IMR-90 (cell line): Measurements from ENCODE around the gene ZNF418. TPM values are rescaled to one million over a fixed set of nuclear protein-coding genes. Genes with fewer than 3 reads are reported as not detected.

Source experiments
- ATAC-seq: fragments of 200-7000 bp; cut with Tn5 transposase; 2 replicates; pipeline ENCODE4 v1.9.1; 2020; ENCODE audit warnings: low read depth, mild to moderate bottlenecking, moderate library complexity
- BruUV-seq: library from RNA; stranded (reverse); fragments of 400-500 nt; replicated peaks from 2 replicates; lab custom pipeline; 2021; lab: Mats Ljungman, UMichigan
- CTCF ChIA-PET: fragments of 300-600 bp; formaldehyde crosslinking; extraction: SDS; loops from one replicate; lab custom pipeline; 2021; ENCODE audit warnings: antibody characterized with exemption; lab: Yijun Ruan, JAX
- POLR2A ChIA-PET: fragments of 300-600 bp; sonication (Branson Sonifier 250); formaldehyde crosslinking; loops from one replicate; lab custom pipeline; 2022; ENCODE audit warnings: antibody characterized with exemption; ENCODE audit not compliant: unreplicated experiment; lab: Charles Lee
- DNase-seq: peaks from one replicate; pipeline ENCODE4 v3.0.0; 2013
- H2AFZ ChIP-seq: replicated peaks from 2 replicates; pipeline ENCODE3; 2013; ENCODE audit warnings: low read length, mild to moderate bottlenecking; ENCODE audit not compliant: poor library complexity
- H2AK5ac ChIP-seq: 2 replicates; pipeline ENCODE4 v1.6.1; 2013; ENCODE audit warnings: low read depth, low read length, inconsistent platforms
- H2AK9ac ChIP-seq: replicated peaks from 2 replicates; pipeline ENCODE3; 2013; ENCODE audit warnings: mild to moderate bottlenecking, low read depth, low read length, moderate library complexity; ENCODE audit not compliant: poor library complexity
- H2BK120ac ChIP-seq: 2 replicates; pipeline ENCODE4 v1.6.1; 2013; ENCODE audit warnings: low read depth, low read length, inconsistent platforms
- H2BK15ac ChIP-seq: 3 replicates; pipeline ENCODE4 v1.6.1; 2013; ENCODE audit warnings: low read depth, low read length, inconsistent platforms
- H2BK20ac ChIP-seq: 2 replicates; pipeline ENCODE4 v1.6.1; 2013; ENCODE audit warnings: low read depth, mild to moderate bottlenecking, inconsistent platforms, low read length, moderate library complexity
- H2BK5ac ChIP-seq: 2 replicates; pipeline ENCODE4 v1.6.1; 2013; ENCODE audit warnings: mild to moderate bottlenecking, low read depth, low read length, inconsistent platforms; ENCODE audit not compliant: poor library complexity, severe bottlenecking
- H3K14ac ChIP-seq: replicated peaks from 2 replicates; pipeline ENCODE4 v1.6.1; 2013; ENCODE audit warnings: low read depth, low read length, inconsistent platforms
- H3K18ac ChIP-seq: 2 replicates; pipeline ENCODE4 v1.6.1; 2013; ENCODE audit warnings: low read depth, low read length, control low read depth
- H3K23ac ChIP-seq: 2 replicates; pipeline ENCODE4 v1.6.1; 2013; ENCODE audit warnings: low read depth, low read length, inconsistent platforms
- H3K27ac ChIP-seq: 2 replicates; pipeline ENCODE4 v1.5.1; 2013; ENCODE audit warnings: mild to moderate bottlenecking, control low read depth, low read length; ENCODE audit not compliant: insufficient read depth
- H3K27me3 ChIP-seq: 2 replicates; pipeline ENCODE4 v1.6.1; 2013; ENCODE audit warnings: low read length; ENCODE audit not compliant: control insufficient read depth, insufficient read depth
- H3K36me3 ChIP-seq: 2 replicates; pipeline ENCODE4 v1.6.1; 2013; ENCODE audit warnings: low read length, mixed read lengths; ENCODE audit not compliant: control insufficient read depth, insufficient read depth
- H3K4ac ChIP-seq: 2 replicates; pipeline ENCODE4 v1.6.1; 2013; ENCODE audit warnings: low read depth, low read length, inconsistent platforms
- H3K4me1 ChIP-seq: 2 replicates; pipeline ENCODE4 v1.6.1; 2013; ENCODE audit warnings: low read length, mixed read lengths; ENCODE audit not compliant: control insufficient read depth, insufficient read depth
- H3K4me2 ChIP-seq: 2 replicates; pipeline ENCODE4 v1.6.1; 2013; ENCODE audit warnings: low read depth, mild to moderate bottlenecking, control low read depth, low read length, moderate library complexity
- H3K4me3 ChIP-seq: 2 replicates; pipeline ENCODE4 v1.5.1; 2013; ENCODE audit warnings: low read depth, mild to moderate bottlenecking, control low read depth, low read length, moderate library complexity; ENCODE audit not compliant: insufficient read depth
- H3K56ac ChIP-seq: 2 replicates; pipeline ENCODE4 v1.6.1; 2013; ENCODE audit warnings: low read length, inconsistent platforms; ENCODE audit not compliant: insufficient read depth; ENCODE audit errors: extremely low read depth
- H3K79me1 ChIP-seq, 2 experiments: 2 replicates each; pipeline ENCODE4 v1.6.1; 2013; ENCODE audit warnings: low read length in 2 of 2, inconsistent platforms in 1 of 2, low read depth in 1 of 2
- H3K9ac ChIP-seq: 2 replicates; pipeline ENCODE4 v1.6.1; 2013; ENCODE audit warnings: low read depth, low read length, control low read depth
- H3K9me1 ChIP-seq: 2 replicates; pipeline ENCODE4 v1.6.1; 2013; ENCODE audit warnings: low read length, inconsistent platforms; ENCODE audit not compliant: insufficient read depth
- H3K9me3 ChIP-seq: 2 replicates; pipeline ENCODE4 v1.6.1; 2013; ENCODE audit warnings: low read length; ENCODE audit not compliant: control insufficient read depth, insufficient read depth
- H4K20me1 ChIP-seq: 2 replicates; pipeline ENCODE4 v1.6.1; 2013; ENCODE audit warnings: low read length, inconsistent platforms; ENCODE audit not compliant: insufficient read depth
- H4K5ac ChIP-seq: 2 replicates; pipeline ENCODE4 v1.6.1; 2013; ENCODE audit warnings: mild to moderate bottlenecking, low read depth, low read length, control low read depth
- H4K8ac ChIP-seq, 2 experiments: 2 replicates each; pipeline ENCODE4 v1.6.1; 2013; ENCODE audit warnings: low read depth in 2 of 2, low read length in 2 of 2, control low read depth in 1 of 2, inconsistent platforms in 1 of 2
- H4K91ac ChIP-seq: 2 replicates; pipeline ENCODE4 v1.6.1; 2013; ENCODE audit warnings: low read depth, low read length, inconsistent platforms; ENCODE audit not compliant: insufficient read depth
- BHLHE40 ChIP-seq: fragments of 150-350 bp; IDR thresholded peaks from 2 replicates; pipeline ENCODE4 v1.6.1; 2016; ENCODE audit warnings: mild to moderate bottlenecking, low read depth, low read length
- CEBPB ChIP-seq: IDR thresholded peaks from 2 replicates; pipeline ENCODE4 v1.6.1; 2012; ENCODE audit warnings: low read depth, low read length, improper control_type of control experiment
- CHD1 ChIP-seq: IDR thresholded peaks from 2 replicates; pipeline ENCODE4 v1.6.1; 2012; ENCODE audit warnings: low read depth, low read length, improper control_type of control experiment
- CTCF ChIP-seq: conservative IDR thresholded peaks from 2 replicates; pipeline ENCODE4 v1.5.1; 2012; ENCODE audit warnings: mild to moderate bottlenecking, low read depth, low read length, improper control_type of control experiment
- ELK1 ChIP-seq: fragments of 150-350 bp; IDR thresholded peaks from 2 replicates; pipeline ENCODE4 v1.6.1; 2016; ENCODE audit warnings: low read depth, mild to moderate bottlenecking, low read length, moderate library complexity, borderline replicate concordance
- FOS ChIP-seq: fragments of 150-350 bp; IDR thresholded peaks from 2 replicates; pipeline ENCODE4 v1.6.1; 2016; ENCODE audit warnings: low read depth, low read length
- MAFK ChIP-seq: IDR thresholded peaks from 2 replicates; pipeline ENCODE4 v1.6.1; 2012; ENCODE audit warnings: low read depth, low read length, improper control_type of control experiment
- MAZ ChIP-seq: IDR thresholded peaks from 2 replicates; pipeline ENCODE4 v1.6.1; 2012; ENCODE audit warnings: low read depth, mild to moderate bottlenecking, low read length, improper control_type of control experiment, moderate library complexity, borderline replicate concordance
- MXI1 ChIP-seq: IDR thresholded peaks from 2 replicates; pipeline ENCODE4 v1.6.1; 2012; ENCODE audit warnings: low read depth, mild to moderate bottlenecking, low read length, moderate library complexity, borderline replicate concordance
- NFE2L2 ChIP-seq: fragments of 150-350 bp; IDR thresholded peaks from 2 replicates; pipeline ENCODE4 v1.6.1; 2016; ENCODE audit warnings: low read depth, mild to moderate bottlenecking, low read length
- POLR2A ChIP-seq: IDR thresholded peaks from 2 replicates; pipeline ENCODE4 v1.6.1; 2012; ENCODE audit warnings: mild to moderate bottlenecking, low read depth, low read length
- RAD21 ChIP-seq: IDR thresholded peaks from 2 replicates; pipeline ENCODE4 v1.6.1; 2012; ENCODE audit warnings: low read length, improper control_type of control experiment
- RCOR1 ChIP-seq: IDR thresholded peaks from 2 replicates; pipeline ENCODE4 v1.6.1; 2012; ENCODE audit warnings: mild to moderate bottlenecking, low read length, improper control_type of control experiment; ENCODE audit not compliant: insufficient replicate concordance
- RFX5 ChIP-seq: IDR thresholded peaks from 2 replicates; pipeline ENCODE4 v1.8.0; 2012; ENCODE audit warnings: low read depth, mild to moderate bottlenecking, low read length, moderate library complexity
- SMC3 ChIP-seq: fragments of 150-350 bp; IDR thresholded peaks from 2 replicates; pipeline ENCODE4 v1.6.1; 2016; ENCODE audit warnings: low read depth, mild to moderate bottlenecking, antibody characterized with exemption, low read length, moderate library complexity
- USF2 ChIP-seq: fragments of 150-350 bp; IDR thresholded peaks from 2 replicates; pipeline ENCODE4 v1.6.1; 2017; ENCODE audit warnings: mild to moderate bottlenecking, antibody characterized with exemption, low read length, low read depth
- WGBS, 2 experiments: methylation state at CpG; one replicate each; pipeline versions ENCODE4 v1.1.5 to v1.1.7; 2013; ENCODE audit warnings: missing lambda C conversion rate in 2 of 2; ENCODE audit not compliant: insufficient read length in 1 of 2; ENCODE audit errors: extremely low coverage in 2 of 2; 5-methylcytosine and 5-hydroxymethylcytosine counted together
- dilution Hi-C: fragments of 300-500 bp; cut with HindIII; formaldehyde crosslinking; loops from one replicate; pipeline ENCODE4 v1.14.3; 2018; ENCODE audit warnings: low sequenced_read_pairs; ENCODE audit not compliant: unreplicated experiment
- in situ Hi-C: fragments of 300-500 bp; cut with MboI; formaldehyde crosslinking; loops from 3 replicates; pipeline ENCODE4 v1.14.3; 2019; ENCODE audit warnings: low sequenced_read_pairs, inconsistent platforms, mixed read lengths
- intact Hi-C: fragments of 100-400 bp; cut with micrococcal nuclease; formaldehyde crosslinking; loops from 2 replicates; pipeline ENCODE4 v1.10.0; 2022
- polyA plus RNA-seq, 3 experiments: library from polyadenylated mRNA; depleted of rRNA; stranded (reverse); fragments of >200 nt; gene quantifications; 2 replicates each; pipeline ENCODE4 v1.2.3, GENCODE V29; 2012; ENCODE audit warnings: low replicate concordance in 1 of 3
- total RNA-seq: library from RNA; depleted of rRNA; stranded (reverse); fragments of >200 nt; gene quantifications from 2 replicates; pipeline ENCODE4 v1.2.3, GENCODE V29; 2012

ZNF418 gene
- total and polyA plus RNA-seq, 2 of the 4 experiments (the other 2 are of a cell fraction): 2.1 to 3.4 TPM

GRCh38 chr19:57927587-57927986 is 7.6 kb downstream of the ZNF418 start:
- 100% methylated on average over 3 of the region's 4 CpGs; no CpG with 5 or more reads in 1 of the 2 experiments for WGBS, 2 experiments
- Histone ChIP-seq H3K9ac (no peak overlapping the region), H3K4me1 (no peaks in the 10 kb centered on the region), H2BK120ac (no peak overlapping the region), H3K23ac (no peak overlapping the region), H3K9me1 (no peaks in the 10 kb centered on the region), H3K4ac (no peak overlapping the region), H3K36me3 (peaks cover 38% of the 10 kb centered on the region), H3K4me3 (no peak overlapping the region), H4K91ac (no peak overlapping the region), H4K5ac (no peak overlapping the region), H2BK20ac (no peak overlapping the region), H2BK5ac (no peak overlapping the region), H3K27ac (no peak overlapping the region), H2BK15ac (no peak overlapping the region), H3K14ac (no peak overlapping the region), H3K27me3 (no peaks in the 10 kb centered on the region), H3K56ac (no peak overlapping the region), H3K18ac (no peak overlapping the region), H2AK9ac (no peak overlapping the region), H4K20me1 (no peaks in the 10 kb centered on the region), H3K9me3 (peaks cover 73% of the 10 kb centered on the region), H4K8ac (no peak overlapping the region), H3K4me2 (no peak overlapping the region), H2AFZ (no peak overlapping the region), H3K79me1 (peaks cover 3 to 5% of the 10 kb centered on the region in 2 experiments; a peak in 2 of 4 replicates), H2AK5ac (no peak overlapping the region)
- in situ Hi-C loops (no loop called here), dilution Hi-C loops (no loop called here), intact Hi-C loops (no loop called here)
- no TSS peak for BruUV-seq
- TF ChIP-seq MAFK (no peak), CEBPB (no peak), POLR2A (no peak), RFX5 (no peak), CTCF (no peak), RCOR1 (no peak), SMC3 (no peak), FOS (no peak), CHD1 (no peak), MAZ (no peak), MXI1 (no peak), RAD21 (no peak), NFE2L2 (no peak), ELK1 (no peak), USF2 (no peak), BHLHE40 (no peak)
- DNase-seq: no peak
- CTCF ChIA-PET: no interaction called here
- no peak for ATAC-seq
- POLR2A ChIA-PET: no interaction called here
